GM23248 (cell line): Measurements from ENCODE around the gene TEX26.

Experiments
- EZH2 ChIP-seq: fragments of 200-600 bp; sonication (generic); IDR thresholded peaks from 2 replicates; pipeline ENCODE4 v1.6.1; 2018; ENCODE audit warnings: antibody characterized with exemption, mild to moderate bottlenecking; ENCODE audit not compliant: insufficient read depth, poor library complexity, severe bottlenecking
- EZH2phosphoT487 ChIP-seq: fragments of 200-600 bp; sonication (generic); IDR thresholded peaks from 2 replicates; pipeline ENCODE4 v1.6.1; 2018; ENCODE audit warnings: antibody characterized with exemption, moderate library complexity, mild to moderate bottlenecking, low read depth; ENCODE audit not compliant: insufficient read depth

DNA sequence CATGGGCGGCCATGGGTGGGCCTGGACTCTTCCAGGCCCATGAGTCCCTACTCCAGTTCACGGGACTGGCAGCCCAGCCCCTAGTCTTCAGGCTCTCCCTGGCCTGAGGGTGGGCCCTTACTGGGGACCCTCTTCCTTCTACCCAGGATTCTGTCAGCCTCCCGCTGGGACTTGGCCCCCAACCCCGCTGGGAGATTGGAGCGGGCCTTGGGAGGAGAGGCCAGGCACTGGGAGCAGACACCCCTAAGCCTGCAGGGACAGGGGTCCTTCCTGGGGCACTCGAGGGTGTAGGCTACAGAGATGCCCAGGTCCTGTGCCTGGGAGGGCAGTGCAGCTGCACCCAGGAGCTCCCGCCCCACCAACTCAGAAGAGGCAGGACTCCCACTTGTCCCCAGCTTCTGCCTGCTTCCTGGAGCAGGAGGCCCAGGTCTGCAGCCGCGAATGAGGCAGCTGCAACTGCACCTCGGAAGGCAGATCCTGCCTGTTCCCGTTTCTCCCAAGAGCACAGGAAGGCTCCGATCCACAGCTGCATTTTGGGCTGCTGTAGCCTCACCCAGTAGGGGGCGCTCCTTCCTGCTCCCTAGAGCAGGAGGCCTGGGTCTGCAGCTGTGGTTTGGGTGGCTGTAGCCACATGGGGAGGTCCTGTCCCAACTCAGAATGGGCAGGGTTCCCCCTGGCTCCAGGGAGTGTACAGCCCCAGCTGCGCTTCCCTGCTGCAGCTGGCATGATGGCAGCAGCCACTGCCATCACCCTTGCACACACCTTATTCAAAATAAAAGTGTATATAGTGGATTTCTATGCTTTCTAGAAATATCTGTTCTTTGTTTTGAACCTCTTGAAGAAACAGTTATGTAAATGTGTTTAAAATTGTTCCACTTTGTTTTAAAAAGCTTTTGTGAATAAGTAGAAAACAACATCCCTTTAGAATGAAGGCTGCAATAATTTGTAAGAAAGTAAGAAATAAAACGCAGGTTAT is 46.8 kb downstream of the TEX26 start:
- TF ChIP-seq EZH2phosphoT487 (no peak), EZH2 (no peak)
